Fibroblast of villous mesenchyme (primary cell): Measurements from ENCODE around the gene N4BP3. TPM values are rescaled to one million over a fixed set of nuclear protein-coding genes. Genes with fewer than 3 reads are reported as not detected.

ENCODE experiments used
- DNase-seq: peaks from one replicate; pipeline ENCODE4 v3.0.0-alpha.2; 2010; ENCODE audit warnings: low read depth
- H3K4me3 ChIP-seq: 2 replicates; pipeline ENCODE4 v1.5.1; 2011; ENCODE audit warnings: low read depth, mild to moderate bottlenecking, low read length
- CTCF ChIP-seq: IDR thresholded peaks from 2 replicates; pipeline ENCODE4 v1.5.1; 2012; ENCODE audit warnings: low read depth, mild to moderate bottlenecking, low read length; ENCODE audit not compliant: insufficient read depth
- total RNA-seq: library from RNA; depleted of rRNA; stranded (reverse); fragments of >200 nt; gene quantifications from 2 replicates; pipeline ENCODE4 v1.2.3, GENCODE V29; 2012

Gene N4BP3
- total RNA-seq, 1 donor: 0.43 TPM

DNA sequence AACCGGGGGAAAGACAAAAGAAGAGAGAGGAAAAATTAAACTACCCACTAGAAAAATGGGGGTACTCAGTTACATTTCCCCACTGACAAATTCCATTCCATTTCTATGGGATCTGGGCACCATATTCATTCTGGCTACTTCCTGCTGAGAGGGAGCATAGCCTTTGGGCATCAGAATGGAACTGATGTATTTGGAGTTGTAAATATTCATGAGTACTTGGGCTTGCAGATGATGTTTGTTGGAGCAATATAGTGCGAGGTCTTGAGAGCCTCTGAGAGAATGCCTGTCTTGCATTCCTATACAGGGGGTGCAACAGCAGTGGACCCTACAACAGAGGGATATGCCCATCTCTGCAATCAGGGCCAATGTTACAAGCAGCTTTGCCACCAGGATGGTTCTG lies 57.1 kb downstream of the N4BP3 start:
- no peak for TF ChIP-seq CTCF
- DNase-seq: no peak
- no peak overlapping the region for H3K4me3 ChIP-seq

GRCh38 chr5:178174456-178174855 lies 61.1 kb downstream of the N4BP3 start:
- TF ChIP-seq CTCF: no peak
- no peak overlapping the region for H3K4me3 ChIP-seq
- DNase-seq: no peak

Other genes with a start within 250 kb of the N4BP3 start
- gene PROP1, start 117.3 kb upstream of the N4BP3 start, total RNA-seq: not detected in 2 replicates
- 22.0 and 22.9 TPM in 2 replicates for gene RMND5B, start 17.5 kb downstream of the N4BP3 start, total RNA-seq
- gene NHP2, start 40.4 kb downstream of the N4BP3 start, total RNA-seq: 88.1 and 102 TPM in 2 replicates
- gene GMCL2, start 73.8 kb downstream of the N4BP3 start, total RNA-seq: not detected in 2 replicates
- 52.8 and 63.5 TPM in 2 replicates for gene HNRNPAB, start 91.0 kb downstream of the N4BP3 start, total RNA-seq
- gene PHYKPL, start 119.3 kb downstream of the N4BP3 start, total RNA-seq: 31.5 and 32.2 TPM in 2 replicates